Upper lobe of left lung (tissue), 4 donors: ENCODE results near the gene MACROD2.

Experiments used
- POLR2A ChIP-seq, 4 donors: fragments of 450-650 bp; IDR thresholded peaks; one replicate each; pipeline ENCODE4 v1.5.1; 2016 to 2017; ENCODE audit warnings: antibody characterized with exemption in 4 of 4, mild to moderate bottlenecking in 2 of 4
- TF ChIP-seq, protein P1 (sequence below), 6 experiments: fragments of 450-650 bp in 4 of 6; fragments of 200-600 bp in 2 of 6; sonication (generic) in 2 of 6; IDR thresholded peaks; one replicate each; pipeline ENCODE4 v1.5.1; 2016 to 2019; ENCODE audit warnings: antibody characterized with exemption in 6 of 6

- TF ChIP-seq, protein P1, sequence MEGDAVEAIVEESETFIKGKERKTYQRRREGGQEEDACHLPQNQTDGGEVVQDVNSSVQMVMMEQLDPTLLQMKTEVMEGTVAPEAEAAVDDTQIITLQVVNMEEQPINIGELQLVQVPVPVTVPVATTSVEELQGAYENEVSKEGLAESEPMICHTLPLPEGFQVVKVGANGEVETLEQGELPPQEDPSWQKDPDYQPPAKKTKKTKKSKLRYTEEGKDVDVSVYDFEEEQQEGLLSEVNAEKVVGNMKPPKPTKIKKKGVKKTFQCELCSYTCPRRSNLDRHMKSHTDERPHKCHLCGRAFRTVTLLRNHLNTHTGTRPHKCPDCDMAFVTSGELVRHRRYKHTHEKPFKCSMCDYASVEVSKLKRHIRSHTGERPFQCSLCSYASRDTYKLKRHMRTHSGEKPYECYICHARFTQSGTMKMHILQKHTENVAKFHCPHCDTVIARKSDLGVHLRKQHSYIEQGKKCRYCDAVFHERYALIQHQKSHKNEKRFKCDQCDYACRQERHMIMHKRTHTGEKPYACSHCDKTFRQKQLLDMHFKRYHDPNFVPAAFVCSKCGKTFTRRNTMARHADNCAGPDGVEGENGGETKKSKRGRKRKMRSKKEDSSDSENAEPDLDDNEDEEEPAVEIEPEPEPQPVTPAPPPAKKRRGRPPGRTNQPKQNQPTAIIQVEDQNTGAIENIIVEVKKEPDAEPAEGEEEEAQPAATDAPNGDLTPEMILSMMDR (IDR thresholded peaks at IDR 0.05) = no peak
- no peak for TF ChIP-seq POLR2A (IDR thresholded peaks at IDR 0.05)
Measured at GRCh38 chr20:15734052-15734451, 1738.7 kb downstream of the MACROD2 start.
